NK-92 (cell line): ENCODE measurements around the gene RXRA.

Experiments used
- DNase-seq: peaks from one replicate; lab custom pipeline; 2025; ENCODE audit not compliant: unreplicated experiment; lab: John Stamatoyannopoulos, UW

The RXRA gene

GRCh38 chr9:134325813-134326723, at the start of gene RXRA:
TSS of gene RXRA (plus strand) at chr9:134326455. CDS start at chr9:134326632, 177 bp downstream.
- DNase-seq = no peak

- no peak for DNase-seq
These were observed 48.0 kb upstream of the RXRA start for GRCh38 chr9:134278286-134278685.

- DNase-seq = no peak
These were observed 47.1 kb upstream of the RXRA start for GRCh38 chr9:134278974-134279640.

- no peak for DNase-seq
These were observed 44.1 kb upstream of the RXRA start for GRCh38 chr9:134282138-134282650.

- DNase-seq = no peak
These were observed 43.1 kb upstream of the RXRA start for GRCh38 chr9:134283111-134283515.

GRCh38 chr9:134283692-134284265, 42.5 kb upstream of the RXRA start:
- no peak for DNase-seq

GRCh38 chr9:134284273-134284672, 42.0 kb upstream of the RXRA start:
- DNase-seq = no peak

- no peak for DNase-seq
These were observed 41.5 kb upstream of the RXRA start for GRCh38 chr9:134284741-134285140.

- no peak for DNase-seq
These were observed 40.9 kb upstream of the RXRA start for GRCh38 chr9:134285215-134285845.

GRCh38 chr9:134286471-134287245, 39.6 kb upstream of the RXRA start:
- no peak for DNase-seq

- no peak for DNase-seq
These were observed 38.4 kb upstream of the RXRA start for GRCh38 chr9:134287591-134288491.

GRCh38 chr9:134288746-134289145, 37.5 kb upstream of the RXRA start:
- DNase-seq = no peak

- DNase-seq = no peak
These were observed 36.9 kb upstream of the RXRA start for GRCh38 chr9:134289241-134289875.

- no peak for DNase-seq
These were observed 35.4 kb upstream of the RXRA start for GRCh38 chr9:134290603-134291451.

GRCh38 chr9:134291452-134291881, 34.8 kb upstream of the RXRA start:
- no peak for DNase-seq

- no peak for DNase-seq
These were observed 34.0 kb upstream of the RXRA start for GRCh38 chr9:134291961-134292871.

- no peak for DNase-seq
These were observed 33.2 kb upstream of the RXRA start for GRCh38 chr9:134293031-134293521.
